ENCODE measurements around the gene NLRP3. TPM values are rescaled to one million over a fixed set of nuclear protein-coding genes. Genes with fewer than 3 reads are reported as not detected.

The NLRP3 gene
- polyA plus RNA-seq, 6 donors from 2014 or later: 0.09 to 0.17 (median 0.11) TPM; not detected in 3

DNA sequence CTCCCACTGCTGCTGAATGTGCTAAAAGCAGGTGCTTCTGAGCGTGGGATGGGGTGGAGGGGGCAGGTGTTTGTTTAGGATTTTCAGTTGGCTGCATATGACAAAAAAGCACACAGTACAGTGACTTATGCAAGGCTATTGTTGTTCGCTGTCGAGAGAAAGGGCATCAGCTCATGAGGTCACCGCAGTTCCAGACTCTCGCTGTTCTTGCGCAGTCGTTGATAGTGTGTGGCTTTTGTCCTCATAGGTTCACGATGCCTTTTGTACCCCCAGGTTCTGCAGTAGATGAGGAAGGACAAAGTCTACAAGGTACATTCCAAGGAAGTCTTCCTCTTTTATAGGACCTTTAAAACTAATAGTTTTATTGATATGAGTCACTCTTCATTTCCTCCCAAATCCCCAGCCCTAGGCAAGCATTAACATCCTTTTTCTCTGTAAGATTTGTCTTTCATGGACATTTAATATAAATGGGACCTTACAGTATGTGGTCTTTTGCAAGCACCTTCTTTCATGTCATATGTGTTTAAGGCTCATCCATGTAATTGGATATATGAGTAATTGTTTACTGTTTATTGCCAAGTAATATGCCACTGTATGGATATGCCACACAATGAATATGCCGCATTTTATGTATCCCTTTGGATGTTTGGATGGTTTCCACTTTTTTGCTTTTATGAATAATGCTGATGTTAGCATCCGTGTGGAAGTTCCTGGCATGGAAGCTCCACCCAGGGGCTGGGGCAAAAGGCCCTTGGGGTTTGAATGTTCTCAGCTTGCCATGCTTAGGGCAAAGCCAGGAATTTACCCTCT, 14.5 kb upstream of the NLRP3 start:
- DNase-seq (no peak), ATAC-seq (ENCODE audit: low read depth in 2 of 2) (no peak)
- Mint-ChIP-seq H3K4me3 (no peak overlapping the region), H3K27me3 (no peaks in the 10 kb centered on the region), H3K27ac (no peak overlapping the region), H3K36me3 (no peaks in the 10 kb centered on the region), H3K4me1 (peaks cover 9 to 10% (median 9%) of the 10 kb centered on the region in 3 donors), H3K9me3 (peaks cover 0 to 5% (median 0%) of the 10 kb centered on the region in 7 donors)

- no peaks in the 10 kb centered on the region for H3K27me3 Mint-ChIP-seq
- ATAC-seq (ENCODE audit: low read depth in 2 of 2) (no peak), DNase-seq (no peak)
- H3K27ac Mint-ChIP-seq: no peak overlapping the region
- peaks cover 0 to 5% (median 0%) of the 10 kb centered on the region in 7 donors for H3K9me3 Mint-ChIP-seq
- H3K36me3 Mint-ChIP-seq: no peaks in the 10 kb centered on the region
- H3K4me3 Mint-ChIP-seq: no peak overlapping the region
- H3K4me1 Mint-ChIP-seq: peaks cover 9 to 17% (median 13%) of the 10 kb centered on the region in 3 donors
Measured at GRCh38 chr1:247402120-247402675, 13.8 kb upstream of the NLRP3 start.

- H3K27me3 Mint-ChIP-seq: no peaks in the 10 kb centered on the region
- no peak for ATAC-seq (ENCODE audit: low read depth in 2 of 2)
- H3K9me3 Mint-ChIP-seq: no peaks in the 10 kb centered on the region
- H3K4me1 Mint-ChIP-seq: peaks cover 18 to 30% (median 28%) of the 10 kb centered on the region in 3 donors
- no peak for DNase-seq
- H3K36me3 Mint-ChIP-seq: no peaks in the 10 kb centered on the region
- H3K4me3 Mint-ChIP-seq: peak overlapping the region in 1 of 8 donors; percentile 55
- peak overlapping the region in 1 of 6 donors; percentile 66 for H3K27ac Mint-ChIP-seq
Measured at GRCh38 chr1:247406014-247406656, 9.8 kb upstream of the NLRP3 start.

DNA sequence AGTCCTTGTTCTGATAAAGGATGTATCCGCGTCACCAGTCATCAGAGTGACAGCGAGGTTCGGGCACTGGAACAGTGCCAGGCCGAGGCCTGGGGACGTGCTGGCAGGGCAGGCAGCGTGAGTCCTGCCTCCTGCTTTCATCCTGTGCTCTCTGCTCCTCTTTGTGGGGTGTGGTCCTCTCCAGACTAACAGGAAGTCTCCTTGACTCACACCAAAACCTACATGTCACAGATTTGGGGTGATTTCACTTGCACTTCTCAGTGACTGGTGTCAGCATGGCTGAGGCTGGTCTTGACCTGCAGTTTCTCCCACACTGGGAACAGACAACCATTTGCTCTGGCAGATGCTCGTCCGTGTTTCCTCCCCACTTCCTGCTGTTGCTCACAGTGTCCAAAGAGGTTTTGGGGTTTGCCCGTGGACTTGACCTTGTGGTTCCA, 8.8 kb upstream of the NLRP3 start:
- H3K27ac Mint-ChIP-seq: peak overlapping the region in 2 of 6 donors; percentile 57 to 76
- no peak for DNase-seq
- peaks cover 16 to 26% (median 25%) of the 10 kb centered on the region in 3 donors for H3K4me1 Mint-ChIP-seq
- no peaks in the 10 kb centered on the region for H3K27me3 Mint-ChIP-seq
- peak; percentile 32 to 38 for ATAC-seq (ENCODE audit: low read depth in 2 of 2)
- no peaks in the 10 kb centered on the region for H3K9me3 Mint-ChIP-seq
- H3K4me3 Mint-ChIP-seq: peak overlapping the region in 1 of 8 donors; percentile 36
- H3K36me3 Mint-ChIP-seq: no peaks in the 10 kb centered on the region

GRCh38 chr1:247408100-247408499, 7.9 kb upstream of the NLRP3 start:
- DNase-seq (no peak), ATAC-seq (ENCODE audit: low read depth in 2 of 2) (no peak)
- Mint-ChIP-seq H3K36me3 (no peaks in the 10 kb centered on the region), H3K9me3 (no peaks in the 10 kb centered on the region), H3K4me3 (peak overlapping the region in 1 of 8 donors; percentile 9), H3K27me3 (no peaks in the 10 kb centered on the region), H3K27ac (peak overlapping the region in 1 of 6 donors; percentile 67), H3K4me1 (peaks cover 16 to 26% (median 25%) of the 10 kb centered on the region in 3 donors)

DNA sequence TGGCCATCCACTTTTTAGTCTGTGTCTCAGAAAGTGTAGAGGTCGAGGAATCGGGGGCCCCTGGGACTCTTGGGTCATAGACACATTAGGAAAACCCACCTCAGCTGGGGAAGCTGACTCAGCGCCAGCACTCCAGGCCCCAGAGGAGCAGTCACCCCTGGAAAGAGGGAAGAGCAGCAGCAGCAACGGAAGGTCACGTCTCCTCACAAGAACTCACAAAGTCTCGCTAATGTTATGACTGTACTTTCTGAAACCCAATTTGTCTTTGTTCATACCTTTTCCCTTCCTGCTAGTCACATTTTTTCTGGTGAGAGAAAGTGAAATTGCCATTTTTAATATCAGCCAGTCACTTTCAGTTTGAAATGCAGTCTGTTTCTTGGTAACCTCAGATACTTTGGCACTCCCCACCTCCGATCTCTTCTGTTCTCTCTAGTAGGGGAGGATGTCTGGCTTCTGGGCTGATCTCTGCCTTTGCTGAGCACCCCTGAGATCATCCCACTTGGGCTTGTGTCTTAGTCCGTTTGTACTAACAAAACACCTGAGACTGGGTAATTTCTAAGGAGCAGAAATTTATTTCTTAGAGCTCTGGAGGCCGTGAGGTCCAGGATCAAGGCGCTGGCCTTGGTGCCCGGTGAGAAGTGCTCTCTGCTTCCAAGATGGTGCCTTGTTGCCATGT, 6.0 kb upstream of the NLRP3 start:
- DNase-seq (no peak), ATAC-seq (ENCODE audit: low read depth in 2 of 2) (peak in 1 of 2 donors; percentile 25)
- peaks cover 17 to 28% (median 27%) of the 10 kb centered on the region in 3 donors for H3K4me1 Mint-ChIP-seq
- peak overlapping the region in 3 of 8 donors; percentile 17 to 64 (median 22) for H3K4me3 Mint-ChIP-seq
- H3K27ac Mint-ChIP-seq: peak overlapping the region in 1 of 6 donors; percentile 61
- H3K36me3 Mint-ChIP-seq: no peaks in the 10 kb centered on the region
- H3K9me3 Mint-ChIP-seq: no peaks in the 10 kb centered on the region
- no peaks in the 10 kb centered on the region for H3K27me3 Mint-ChIP-seq

GRCh38 chr1:247411621-247412327, 4.2 kb upstream of the NLRP3 start:
- DNase-seq (no peak), ATAC-seq (ENCODE audit: low read depth in 2 of 2) (no peak)
- Mint-ChIP-seq H3K27ac (peak overlapping the region in 2 of 6 donors; percentile 4 to 17), H3K4me1 (peaks cover 35 to 45% (median 43%) of the 10 kb centered on the region in 3 donors), H3K4me3 (no peak overlapping the region), H3K27me3 (peaks cover 4 to 8% (median 5%) of the 10 kb centered on the region in 3 donors), H3K9me3 (no peaks in the 10 kb centered on the region), H3K36me3 (no peaks in the 10 kb centered on the region)

DNA sequence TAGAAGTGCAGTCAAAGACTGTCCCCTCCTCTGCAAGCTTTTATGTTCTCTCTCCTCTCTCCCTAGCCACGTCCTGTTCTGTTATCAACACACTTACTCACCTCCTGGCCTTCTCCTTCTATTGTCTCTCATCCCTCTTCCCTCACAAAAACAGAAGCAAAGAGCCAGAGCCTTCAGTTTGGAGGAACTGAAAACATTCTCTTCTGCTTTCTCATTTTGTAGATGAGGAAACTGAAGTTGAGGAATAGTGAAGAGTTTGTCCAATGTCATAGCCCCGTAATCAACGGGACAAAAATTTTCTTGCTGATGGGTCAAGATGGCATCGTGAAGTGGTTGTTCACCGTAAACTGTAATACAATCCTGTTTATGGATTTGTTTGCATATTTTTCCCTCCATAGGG, 1.9 kb downstream of the NLRP3 start:
- ATAC-seq (ENCODE audit: low read depth in 2 of 2): no peak
- Mint-ChIP-seq H3K9me3 (no peaks in the 10 kb centered on the region), H3K27me3 (peaks cover 5 to 18% (median 7%) of the 10 kb centered on the region in 3 donors), H3K4me3 (peak overlapping the region in 3 of 8 donors; percentile 2 to 17 (median 12)), H3K4me1 (peaks cover 29 to 38% (median 29%) of the 10 kb centered on the region in 3 donors), H3K27ac (peak overlapping the region in 2 of 6 donors; percentile 34 to 41), H3K36me3 (peaks cover 0 to 4% of the 10 kb centered on the region in 2 donors)
- no peak for DNase-seq

- ATAC-seq (ENCODE audit: low read depth in 2 of 2): no peak
- peaks cover 5 to 18% (median 7%) of the 10 kb centered on the region in 3 donors for H3K27me3 Mint-ChIP-seq
- peak overlapping the region in 1 of 6 donors; percentile 10 for H3K27ac Mint-ChIP-seq
- no peaks in the 10 kb centered on the region for H3K9me3 Mint-ChIP-seq
- no peak overlapping the region for H3K4me3 Mint-ChIP-seq
- peaks cover 4 to 7% of the 10 kb centered on the region in 2 donors for H3K36me3 Mint-ChIP-seq
- no peak for DNase-seq
- peaks cover 29 to 38% (median 29%) of the 10 kb centered on the region in 3 donors for H3K4me1 Mint-ChIP-seq
Measured at GRCh38 chr1:247419336-247419735, 3.4 kb downstream of the NLRP3 start.

GRCh38 chr1:247421074-247421473, 5.1 kb downstream of the NLRP3 start:
- H3K36me3 Mint-ChIP-seq: peaks cover 4 to 17% of the 10 kb centered on the region in 2 donors
- H3K27ac Mint-ChIP-seq: no peak overlapping the region
- H3K4me1 Mint-ChIP-seq: peaks cover 17 to 25% (median 18%) of the 10 kb centered on the region in 3 donors
- peaks cover 5 to 17% (median 7%) of the 10 kb centered on the region in 3 donors for H3K27me3 Mint-ChIP-seq
- no peak for ATAC-seq (ENCODE audit: low read depth in 2 of 2)
- no peak for DNase-seq
- no peaks in the 10 kb centered on the region for H3K9me3 Mint-ChIP-seq
- H3K4me3 Mint-ChIP-seq: no peak overlapping the region

DNA sequence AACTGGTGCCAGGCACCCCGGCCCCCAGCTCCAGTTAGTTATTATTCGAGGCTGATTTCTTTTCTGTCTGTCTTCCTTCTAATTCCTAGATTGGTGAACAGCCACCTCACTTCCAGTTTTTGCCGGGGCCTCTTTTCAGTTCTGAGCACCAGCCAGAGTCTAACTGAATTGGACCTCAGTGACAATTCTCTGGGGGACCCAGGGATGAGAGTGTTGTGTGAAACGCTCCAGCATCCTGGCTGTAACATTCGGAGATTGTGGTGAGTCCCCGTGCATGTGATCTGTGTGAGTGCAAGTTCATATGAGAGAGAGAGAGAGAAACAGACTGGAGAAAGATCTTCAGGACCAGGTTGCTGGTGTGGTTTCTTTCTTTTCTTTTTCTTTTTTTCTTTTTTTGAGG, 13.5 kb downstream of the NLRP3 start:
- Mint-ChIP-seq H3K27ac (peak overlapping the region in 1 of 6 donors; percentile 79), H3K4me3 (no peak overlapping the region), H3K9me3 (no peaks in the 10 kb centered on the region), H3K36me3 (peaks cover 5 to 10% of the 10 kb centered on the region in 2 donors), H3K4me1 (peaks cover 5 to 11% (median 11%) of the 10 kb centered on the region in 3 donors), H3K27me3 (peaks cover 0 to 5% (median 0%) of the 10 kb centered on the region in 3 donors)
- DNase-seq (no peak), ATAC-seq (ENCODE audit: low read depth in 2 of 2) (no peak)

- Mint-ChIP-seq H3K4me1 (peaks cover 10 to 16% (median 14%) of the 10 kb centered on the region in 3 donors), H3K27me3 (peaks cover 0 to 5% (median 0%) of the 10 kb centered on the region in 3 donors), H3K27ac (peak overlapping the region in 1 of 6 donors; percentile 42), H3K9me3 (no peaks in the 10 kb centered on the region), H3K36me3 (peaks cover 5 to 7% of the 10 kb centered on the region in 2 donors), H3K4me3 (no peak overlapping the region)
- DNase-seq: no peak
- ATAC-seq (ENCODE audit: low read depth in 2 of 2): peak; percentile 32 to 58
Measured at GRCh38 chr1:247430434-247430833, 14.5 kb downstream of the NLRP3 start.
